A549 (cell line): Measurements from ENCODE around the gene BNC2.

Experiments used
- JUNB ChIP-seq: fragments of >200 bp; sonication (Bioruptor Twin); formaldehyde crosslinking; IDR thresholded peaks from 2 replicates; pipeline ENCODE4 v1.6.1; 2016
- SREBF2 ChIP-seq: fragments of 450-650 bp; IDR thresholded peaks from 2 replicates; pipeline ENCODE4 v1.6.1; 2014; ENCODE audit warnings: mild to moderate bottlenecking, moderate library complexity

DNA sequence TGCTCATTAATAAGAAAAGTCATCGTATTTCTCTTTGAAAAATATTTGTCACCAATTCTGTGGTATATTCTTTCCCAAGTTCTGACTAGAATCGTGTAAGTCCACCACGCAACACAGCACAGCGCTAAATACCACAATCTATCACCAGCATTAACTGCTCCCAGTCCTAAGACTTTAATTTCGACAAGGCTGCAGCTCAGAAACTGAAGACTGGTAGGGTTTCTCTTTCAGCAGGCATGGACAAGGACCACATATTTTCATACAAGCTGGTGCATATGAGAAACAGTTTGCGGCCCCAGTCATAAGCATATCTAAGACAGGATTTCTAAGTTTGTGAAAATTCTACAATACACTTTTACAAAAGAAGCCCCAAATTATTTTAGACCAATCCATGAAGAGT is 24.1 kb downstream of the BNC2 start:
- no peak for TF ChIP-seq SREBF2
- no peak for TF ChIP-seq JUNB
